HG02885 (cell line): ENCODE measurements around the gene ANKFY1.
"Not testable (repeated sequence)": the region's sequence is repeated elsewhere in the genome, so short reads cannot be mapped to it uniquely, and the experiment has no call there.

Experiments used
- ATAC-seq: cut with Tn5 transposase; IDR thresholded peaks from one replicate; pipeline ENCODE4 v1.9.1; 2021; ENCODE audit warnings: mild to moderate bottlenecking; ENCODE audit not compliant: unreplicated experiment, poor library complexity

The ANKFY1 gene

DNA sequence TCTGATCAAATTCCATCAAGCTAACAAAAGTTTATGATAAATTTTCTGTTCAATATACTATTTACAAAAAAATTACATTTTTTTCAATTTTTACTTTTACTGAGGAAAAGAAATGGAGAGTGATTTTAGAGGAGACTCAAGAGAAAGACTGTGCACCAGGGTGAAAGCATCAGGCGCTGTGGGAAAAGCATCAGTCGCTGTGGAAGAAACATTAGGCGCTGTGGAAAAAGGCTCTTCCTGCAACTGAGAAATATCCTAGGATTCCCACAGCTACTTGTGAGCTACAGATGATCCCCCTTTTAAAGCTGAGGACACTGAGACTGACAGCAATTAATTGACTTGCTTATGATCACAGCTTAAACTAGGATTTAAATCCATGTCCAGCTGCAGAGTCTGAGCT is 4.9 kb downstream of the ANKFY1 start:
- no peak for ATAC-seq

DNA sequence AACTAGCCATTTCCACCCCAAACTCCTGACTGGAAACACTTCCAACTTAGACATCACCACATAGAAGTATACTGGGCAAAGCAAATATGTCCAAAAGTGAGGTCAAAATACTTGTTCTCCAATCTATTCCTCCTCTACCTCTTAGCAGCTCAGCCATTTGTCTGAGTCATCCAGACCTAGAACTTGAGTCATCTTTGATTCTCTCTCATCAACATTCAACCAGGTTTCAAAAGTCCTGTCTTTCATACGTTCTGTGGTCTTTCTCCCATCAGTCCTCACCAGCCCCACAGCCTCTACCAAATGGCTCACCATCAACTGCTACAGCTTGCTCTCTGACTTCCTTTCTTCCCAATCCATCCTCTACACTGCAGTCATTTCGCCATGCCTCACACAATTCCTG is 6.8 kb downstream of the ANKFY1 start:
- no peak for ATAC-seq

DNA sequence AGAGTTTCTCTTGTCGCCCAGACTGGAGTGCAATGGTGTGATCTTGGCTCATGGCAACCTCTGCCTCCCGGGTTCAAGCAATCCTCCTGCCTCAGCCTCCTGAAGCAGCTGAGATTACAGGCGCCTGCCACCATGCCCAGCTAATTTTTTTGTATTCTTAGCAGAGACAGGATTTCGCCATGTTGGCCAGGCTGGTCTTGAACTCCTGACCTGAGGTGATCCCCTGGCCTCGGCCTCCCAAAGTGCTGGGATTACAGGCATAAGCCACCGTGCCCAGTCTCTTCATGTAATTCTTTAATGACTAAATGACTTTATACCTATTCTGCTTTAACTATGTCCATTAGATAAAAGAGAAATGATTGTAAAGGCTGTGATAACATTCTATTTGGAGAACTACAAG is 8.5 kb downstream of the ANKFY1 start:
- not testable (repeated sequence) for ATAC-seq

DNA sequence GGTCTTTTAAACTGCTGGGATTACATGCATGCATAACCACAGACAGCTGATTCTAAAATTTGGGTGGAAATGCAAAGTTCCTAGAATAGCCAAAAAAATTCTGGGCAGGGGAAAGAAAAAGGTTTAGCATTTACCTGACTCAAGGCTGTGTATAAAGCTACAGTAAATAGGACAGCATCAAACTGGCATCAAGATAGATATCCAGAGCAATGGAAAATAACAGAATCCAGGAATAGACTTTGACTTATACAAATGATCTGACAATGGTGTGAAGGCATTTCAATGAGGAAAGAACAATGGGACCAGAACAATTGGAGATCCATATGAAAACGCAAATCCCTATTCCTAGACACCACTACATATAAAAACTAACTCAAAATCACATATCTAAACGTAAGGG is 12.9 kb downstream of the ANKFY1 start:
- no peak for ATAC-seq

DNA sequence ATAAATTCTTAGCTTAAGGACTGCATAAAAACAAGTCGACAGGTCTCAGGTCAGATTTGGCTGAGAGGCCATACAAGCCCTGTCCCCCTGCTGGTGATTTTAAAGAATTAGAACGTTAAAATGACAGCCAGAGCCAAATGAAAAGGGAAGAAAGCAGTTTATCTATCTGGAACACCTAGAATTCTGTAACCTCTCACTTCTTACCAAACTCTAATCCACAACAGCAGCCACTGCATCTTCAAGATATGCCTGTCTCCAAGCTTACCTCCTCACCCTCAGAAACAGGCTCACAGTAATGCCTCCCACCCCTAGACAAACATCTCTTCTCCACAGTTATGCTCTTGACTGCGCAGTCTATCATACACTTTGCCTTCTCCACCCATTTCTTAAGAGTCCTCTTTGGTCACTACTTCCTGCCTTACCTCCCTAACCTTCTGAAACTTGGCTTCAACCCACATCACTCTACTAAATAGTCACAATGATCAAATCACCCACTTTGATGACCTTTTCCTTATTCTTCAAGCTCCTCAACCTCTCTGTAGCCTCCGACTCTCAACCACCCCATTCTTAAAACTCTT is 14.2 kb downstream of the ANKFY1 start:
- no peak for ATAC-seq

DNA sequence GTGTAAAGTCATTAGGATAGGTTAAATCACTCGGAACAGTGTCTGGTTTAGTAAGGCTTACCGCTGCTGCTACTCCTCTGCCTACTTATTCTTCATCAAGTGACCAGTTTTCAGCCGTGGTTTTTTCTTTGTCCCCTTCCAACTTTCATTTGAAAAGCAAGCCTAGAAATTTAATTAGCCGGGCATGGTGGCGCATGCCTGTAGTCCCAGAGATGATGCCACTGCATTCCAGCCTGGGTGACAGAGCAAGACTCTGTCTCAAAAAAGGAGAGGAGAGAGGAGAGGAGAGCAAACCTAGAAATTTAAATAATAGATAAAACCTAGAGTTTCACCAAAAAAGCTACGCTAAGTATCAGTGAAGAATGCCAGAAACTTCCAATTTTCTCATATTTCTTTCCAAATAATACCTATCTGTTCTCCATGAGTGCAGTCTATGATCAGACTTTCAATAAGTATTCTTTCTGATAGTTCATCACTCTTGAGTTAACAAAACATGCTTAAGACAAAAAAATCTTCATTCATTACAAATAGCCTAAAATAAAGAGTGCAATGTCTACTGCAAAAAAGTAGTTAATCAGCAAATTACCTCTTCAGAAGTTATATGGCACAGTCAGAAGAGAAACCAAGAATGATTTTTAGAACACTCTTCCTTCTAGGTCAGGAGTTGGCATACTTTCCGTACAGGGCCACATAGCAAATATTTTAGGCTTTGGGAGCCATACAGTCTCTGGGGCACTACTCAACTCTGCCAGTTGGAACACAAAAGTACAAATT is 15.1 kb downstream of the ANKFY1 start:
- ATAC-seq, result no peak

DNA sequence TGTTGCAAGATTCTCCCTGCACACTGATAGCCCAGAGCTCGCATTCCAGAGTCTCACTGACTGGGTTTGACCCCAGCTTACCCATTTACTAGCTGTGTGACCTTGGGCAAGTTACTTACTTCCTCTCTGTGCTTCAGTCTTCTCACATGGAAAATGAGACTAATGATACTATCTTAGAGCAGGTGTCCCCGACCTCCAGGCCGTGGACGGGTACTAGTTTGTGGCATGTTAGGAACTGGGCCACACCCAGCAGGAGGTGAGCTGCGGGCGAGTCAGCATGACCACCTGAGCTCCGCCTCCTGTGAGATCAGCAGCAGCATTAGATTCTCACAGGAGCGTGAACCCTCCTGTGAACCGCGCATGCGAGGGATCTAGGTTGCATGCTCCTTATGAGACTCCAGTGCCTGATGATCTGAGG is 15.8 kb downstream of the ANKFY1 start:
- ATAC-seq, result no peak

DNA sequence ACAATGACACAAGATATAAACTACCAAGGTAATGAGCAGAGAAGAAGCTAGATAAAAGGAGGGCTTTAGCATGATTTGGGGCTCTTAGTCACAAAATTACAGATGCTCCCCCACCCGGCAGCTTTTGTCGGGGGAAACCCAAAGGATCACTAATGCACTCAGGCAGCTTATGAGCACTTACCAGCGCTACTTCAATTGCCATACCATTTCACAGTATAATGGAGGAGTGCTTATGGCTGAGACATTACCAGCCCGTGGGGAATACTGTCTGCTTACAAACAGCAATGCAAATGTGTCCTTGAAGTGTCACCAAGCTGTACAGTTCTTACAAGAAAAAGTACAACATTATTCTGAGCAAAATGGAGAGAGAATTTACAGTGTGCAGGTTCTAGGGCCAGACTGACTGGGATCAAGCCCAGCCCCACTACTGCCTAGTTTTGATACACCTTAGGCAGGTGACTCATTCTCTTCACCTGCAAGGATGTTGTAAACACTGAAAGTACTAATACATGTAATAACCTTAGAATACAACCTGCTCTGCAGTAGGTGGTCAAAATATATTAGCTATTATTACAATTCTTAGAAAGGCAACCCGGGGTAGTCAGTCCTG is 16.3 kb downstream of the ANKFY1 start:
- no peak for ATAC-seq

DNA sequence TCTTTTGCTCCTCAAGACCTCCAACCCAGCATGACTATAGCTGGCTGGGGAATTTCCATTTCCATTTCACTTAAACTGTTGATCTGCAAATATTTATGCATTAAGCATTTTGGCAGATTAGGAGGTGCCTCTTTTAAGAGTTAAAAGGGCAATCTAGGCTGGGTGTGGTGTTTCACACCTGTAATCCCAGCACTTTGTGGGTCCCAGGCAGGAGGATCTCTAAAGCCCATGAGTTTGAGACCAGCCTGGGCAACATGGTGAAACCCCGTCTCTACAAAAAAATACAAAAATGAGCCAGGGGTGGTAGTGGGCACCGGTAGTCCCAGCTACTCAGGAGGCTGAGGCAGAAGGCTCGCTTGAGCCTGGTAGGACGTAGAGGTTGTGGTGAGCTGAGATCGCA is 17.1 kb downstream of the ANKFY1 start:
- no peak for ATAC-seq

DNA sequence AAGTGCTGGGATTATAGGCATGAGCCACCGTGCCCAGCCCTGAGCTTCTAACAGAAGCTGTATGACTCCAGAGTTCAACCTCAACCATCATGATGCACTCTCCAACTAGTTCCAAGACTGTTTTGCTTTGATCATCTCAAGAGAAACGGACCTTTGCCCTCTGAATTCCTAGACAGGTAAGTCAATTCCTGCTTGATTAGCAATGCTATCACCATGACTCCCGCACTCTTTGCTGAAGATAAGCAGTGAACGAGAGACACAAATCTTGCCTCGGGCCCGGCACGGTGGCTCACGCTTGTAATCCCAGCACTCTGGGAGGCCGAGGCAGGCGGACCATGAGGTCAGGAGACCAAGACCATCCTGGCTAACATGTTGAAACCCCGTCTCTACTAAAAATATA is 22.2 kb downstream of the ANKFY1 start:
- ATAC-seq, result no peak

DNA sequence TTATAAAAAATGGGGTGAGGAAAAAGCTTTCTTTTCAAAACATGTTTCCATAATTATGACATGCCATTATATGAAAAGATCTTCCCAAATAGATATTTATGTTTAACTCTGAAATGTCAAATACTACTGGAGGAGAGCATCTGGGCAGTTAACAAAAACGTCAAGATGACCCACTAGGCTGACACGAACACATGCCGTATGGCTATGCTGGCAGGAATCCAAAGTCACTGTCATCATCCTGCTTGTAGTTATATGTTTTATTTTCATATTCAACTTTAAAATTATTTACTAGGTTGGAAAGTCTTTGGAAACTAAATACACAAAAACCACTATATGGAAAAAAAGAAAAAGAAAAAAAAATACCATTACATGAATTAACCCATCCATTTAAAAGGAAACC is 27.3 kb downstream of the ANKFY1 start:
- no peak for ATAC-seq

DNA sequence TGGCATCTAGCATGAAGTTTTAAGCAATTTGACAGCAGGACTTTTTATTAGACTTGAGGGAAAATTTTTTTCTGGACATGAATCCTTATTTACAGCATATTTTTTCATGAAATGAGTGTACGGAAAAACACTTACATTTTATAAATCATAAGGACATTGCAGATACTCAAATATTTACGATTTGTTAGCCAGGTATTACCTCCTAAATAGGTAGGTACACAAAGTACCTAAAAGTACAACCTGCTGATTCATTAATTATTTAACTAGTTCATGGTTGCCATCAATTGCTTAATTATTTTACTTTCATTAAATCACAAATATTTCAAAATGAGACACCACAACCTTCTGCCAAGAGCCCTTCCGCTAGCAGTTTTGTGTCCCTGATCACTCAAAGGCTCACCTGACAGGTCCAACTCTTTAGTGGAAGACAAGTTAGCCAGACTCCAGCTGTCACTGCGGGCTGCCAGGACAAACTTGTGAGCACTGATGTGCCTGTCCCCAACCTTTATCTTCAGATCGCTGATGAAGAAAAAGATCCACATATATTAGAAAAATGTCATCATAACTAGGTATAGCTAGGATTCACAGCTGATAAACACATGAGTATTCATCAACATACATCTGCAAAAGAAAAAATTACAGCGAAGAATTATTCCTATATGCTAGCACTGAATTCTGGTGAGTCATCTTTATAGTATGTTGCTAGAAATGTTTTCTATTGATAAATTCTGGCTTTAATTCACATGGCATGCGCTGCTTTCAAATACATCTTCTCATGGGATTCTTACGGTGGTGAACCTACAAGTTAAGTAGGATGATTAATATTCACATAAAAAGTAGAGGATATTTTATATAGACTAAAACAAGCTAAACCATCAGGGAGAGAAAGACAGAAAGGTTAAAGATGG is 28.2 kb downstream of the ANKFY1 start:
- no peak for ATAC-seq

DNA sequence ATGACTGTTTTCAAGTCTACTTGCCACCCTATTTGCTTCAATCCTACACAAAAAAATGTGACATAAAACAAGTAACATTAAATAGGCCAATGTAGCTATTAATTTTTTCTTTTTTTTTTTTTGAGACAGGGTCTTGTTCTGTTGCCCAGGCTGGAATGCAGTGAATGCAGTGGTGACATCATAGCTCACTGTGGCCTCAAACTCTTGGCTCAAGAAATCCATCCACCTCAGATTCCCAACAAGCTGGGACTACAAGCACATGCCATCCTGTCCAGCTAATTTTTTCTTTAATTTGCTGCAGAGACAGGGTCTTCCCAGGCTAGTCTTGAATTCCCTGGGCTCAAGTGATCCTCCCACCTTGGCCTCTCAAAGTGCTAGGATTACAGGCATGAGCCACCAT is 29.4 kb downstream of the ANKFY1 start:
- no peak for ATAC-seq

DNA sequence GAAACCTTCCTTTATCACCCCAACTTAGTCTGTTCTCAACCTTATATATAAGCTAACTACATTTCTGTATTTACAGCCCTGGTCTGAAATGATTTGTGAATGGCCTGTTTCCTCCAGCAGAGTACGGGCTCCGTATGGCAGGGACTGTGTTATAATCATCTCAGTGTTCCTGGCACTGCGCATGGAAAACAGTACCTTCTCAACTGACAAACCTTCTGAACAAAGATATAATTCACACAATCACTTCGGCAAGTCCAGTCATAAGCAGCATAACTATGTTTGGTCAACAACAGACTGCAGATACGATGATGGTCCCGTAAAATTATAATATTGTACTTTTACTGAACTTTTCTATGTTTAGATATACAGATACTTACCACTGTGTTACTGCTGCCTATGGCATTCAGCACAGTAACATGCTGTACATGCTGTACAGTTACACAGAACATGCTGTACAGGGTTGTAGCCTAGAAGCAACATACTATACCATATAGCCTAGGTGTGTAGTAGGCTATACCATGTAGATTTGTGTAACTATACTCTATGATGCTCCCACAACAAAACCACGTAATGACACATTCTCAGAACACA is 30.0 kb downstream of the ANKFY1 start:
- ATAC-seq, result no peak

DNA sequence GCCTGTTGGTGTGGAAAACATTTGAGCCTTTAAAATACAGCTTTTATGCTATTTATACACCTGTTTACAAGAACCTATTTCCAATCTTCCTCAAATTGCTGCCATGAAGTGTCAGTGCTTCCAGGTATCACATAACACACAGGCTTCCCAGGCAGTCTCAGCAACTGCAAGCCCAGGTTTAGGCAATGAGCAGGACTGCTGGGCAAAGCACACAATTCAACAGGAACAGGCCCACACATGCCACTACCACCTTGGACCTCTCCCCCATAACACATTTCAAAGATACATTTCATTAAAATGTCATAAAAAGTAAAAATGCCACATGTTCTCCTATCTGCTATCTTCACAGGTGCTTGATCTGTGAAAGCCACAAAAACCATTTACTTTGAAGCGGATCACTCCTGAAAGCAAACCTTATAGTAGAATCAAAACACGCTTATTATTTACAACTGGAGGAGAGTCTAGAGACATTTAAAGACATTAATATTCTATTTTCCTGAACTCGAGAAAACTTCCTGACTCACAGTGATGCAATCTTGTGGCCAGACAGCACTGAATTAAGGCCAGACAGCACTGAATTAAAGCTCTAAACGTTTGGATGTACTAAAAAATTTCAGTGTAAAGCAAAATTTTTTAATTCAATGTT is 31.5 kb downstream of the ANKFY1 start:
- no peak for ATAC-seq

DNA sequence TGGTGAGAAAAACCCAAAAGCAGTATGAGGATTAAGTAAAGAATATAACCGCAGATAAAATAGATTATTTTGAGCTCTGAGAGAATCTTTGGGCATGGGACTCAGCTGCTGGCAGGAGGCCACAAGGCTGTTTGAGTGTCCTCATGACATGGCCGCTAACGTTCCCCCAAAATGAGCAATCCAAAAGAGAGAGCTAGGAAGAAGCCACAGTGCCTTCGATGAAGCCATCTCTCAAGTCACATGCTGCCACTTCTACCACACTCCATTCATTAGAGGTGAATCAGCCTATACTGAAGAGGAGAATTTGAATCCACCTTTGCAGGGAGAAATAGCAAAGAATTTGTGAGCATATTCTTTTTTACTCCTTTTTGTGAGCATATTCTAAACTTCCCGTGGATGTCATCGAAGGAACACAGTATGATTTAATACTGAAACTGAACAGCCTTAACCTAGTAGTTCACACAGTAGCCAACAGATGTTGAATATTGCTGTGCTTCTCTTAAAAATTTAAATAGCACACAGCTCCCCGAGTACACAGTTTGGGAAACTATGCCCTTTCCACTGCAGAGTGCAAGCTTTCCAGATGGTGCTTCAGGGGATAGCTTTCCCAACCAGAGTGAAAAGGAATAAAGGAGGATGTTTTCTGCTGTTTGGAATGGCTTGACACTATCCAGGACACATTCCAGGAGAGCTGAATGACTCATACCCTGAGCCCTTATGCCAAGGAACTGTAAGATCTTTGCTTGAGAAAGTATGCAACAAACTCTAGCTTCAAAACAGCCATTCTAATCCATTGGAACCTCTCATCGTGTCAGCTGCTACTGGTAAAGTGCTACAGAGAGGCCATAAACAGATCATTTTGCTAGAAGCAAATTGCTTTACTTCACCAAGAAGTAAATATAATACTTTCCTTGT is 33.9 kb downstream of the ANKFY1 start:
- no peak for ATAC-seq

DNA sequence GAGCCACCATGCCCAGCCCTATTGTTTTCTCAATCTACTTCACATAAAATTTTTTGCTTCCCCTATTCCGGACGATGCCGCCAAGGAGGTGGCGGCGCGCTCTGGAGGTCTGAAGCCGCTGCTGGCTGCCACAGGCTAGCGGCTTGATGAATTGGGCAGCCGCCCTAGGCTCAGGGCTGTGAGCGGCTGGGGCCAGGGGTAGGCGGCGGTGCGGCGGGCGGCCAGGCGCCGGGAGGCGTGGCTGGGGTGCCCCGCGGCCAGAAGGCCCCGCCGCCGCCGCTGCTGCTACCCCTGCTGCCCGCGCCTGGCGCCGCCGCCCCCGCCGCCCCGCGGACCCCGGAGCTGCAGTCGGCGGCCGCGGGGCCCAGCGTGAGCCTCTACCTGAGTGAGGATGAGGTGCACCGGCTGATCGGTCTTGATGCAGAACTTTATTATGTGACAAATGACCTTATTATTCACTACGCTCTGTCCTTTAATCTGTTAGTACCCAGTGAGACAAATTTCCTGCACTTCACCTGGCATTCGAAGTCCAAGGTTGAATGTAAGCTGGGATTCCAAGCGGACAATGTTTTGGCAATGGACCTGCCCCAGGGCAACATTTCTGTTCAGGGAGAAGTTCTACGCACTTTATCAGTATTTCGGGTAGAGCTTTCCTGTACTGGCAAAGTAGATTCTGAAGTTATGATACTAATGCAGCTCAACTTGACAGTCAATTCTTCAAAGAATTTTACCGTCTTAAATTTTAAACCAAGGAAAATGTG is 41.7 kb downstream of the ANKFY1 start:
- ATAC-seq, result no peak

DNA sequence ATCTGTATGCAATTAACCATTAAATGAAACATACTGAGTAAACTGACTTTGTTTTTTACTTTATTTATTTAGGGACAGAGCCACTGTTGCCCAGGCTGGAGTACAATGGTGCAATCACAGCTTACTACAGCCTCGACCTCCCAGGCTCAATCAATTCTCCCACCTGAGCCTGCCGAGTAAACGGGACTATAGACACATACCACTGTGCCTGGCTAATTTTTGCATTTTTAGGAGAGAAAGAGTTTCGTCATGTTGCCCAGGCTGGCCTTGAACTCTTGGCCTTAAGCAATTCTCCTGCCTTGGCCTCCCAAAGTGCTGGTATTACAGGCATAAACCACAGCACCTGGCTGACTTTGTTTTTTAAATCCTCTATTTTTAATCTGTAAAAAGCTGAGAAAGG is 42.6 kb downstream of the ANKFY1 start:
- ATAC-seq, result no peak
